Measurements from ENCODE around the gene ZNF385B. TPM values are rescaled to one million over a fixed set of nuclear protein-coding genes. Genes with fewer than 3 reads are reported as not detected.

ZNF385B gene
- total RNA-seq, 2 donors from 2014 or later = 5.3 to 18.1 TPM

GRCh38 chr2:179702912-179703311 is 158.5 kb downstream of the ZNF385B start:
- no peak for TF ChIP-seq CTCF (conservative IDR thresholded peaks at IDR 0.05)
- no peaks in the 10 kb centered on the region for H3K27me3 ChIP-seq (ENCODE audit: control insufficient read depth, insufficient read depth, low read length, poor library complexity, severe bottlenecking)
- H3K4me1 Mint-ChIP-seq = no peaks in the 10 kb centered on the region
- no peak overlapping the region for H3K27ac Mint-ChIP-seq
- no peaks in the 10 kb centered on the region for H3K27me3 Mint-ChIP-seq (ENCODE audit: insufficient read depth)
- no peaks in the 10 kb centered on the region for H3K9me3 Mint-ChIP-seq
- no peak overlapping the region for H3K4me3 ChIP-seq (ENCODE audit: low read length)
- WGBS, 2 experiments (ENCODE audit: insufficient coverage in 1 of 2, insufficient read length in 1 of 2) = 79 to 100% methylated on average over 1 of the region's 1 CpG
- no peak for DNase-seq
- no peaks in the 10 kb centered on the region for H3K36me3 Mint-ChIP-seq (ENCODE audit: low read depth)
- H3K27ac ChIP-seq (ENCODE audit: low read depth, low read length) = no peak overlapping the region
- H3K4me1 ChIP-seq (ENCODE audit: control insufficient read depth, insufficient read depth, low read length) = no peaks in the 10 kb centered on the region
- no peaks in the 10 kb centered on the region for H3K36me3 ChIP-seq (ENCODE audit: control insufficient read depth, insufficient read depth, low read length)
- no peak overlapping the region for H3K4me3 Mint-ChIP-seq
- no peaks in the 10 kb centered on the region for H3K9me3 ChIP-seq (ENCODE audit: control insufficient read depth, low read length)
- H3K9ac ChIP-seq (ENCODE audit: extremely low read depth, low read length, poor library complexity, severe bottlenecking) = no peak overlapping the region

GRCh38 chr2:179701524-179702110 is 159.8 kb downstream of the ZNF385B start:
- no peak overlapping the region for H3K4me3 Mint-ChIP-seq
- no peak for TF ChIP-seq CTCF (conservative IDR thresholded peaks at IDR 0.05)
- 83 to 92% methylated on average over 1 to 5 of the region's 5 CpGs for WGBS, 2 experiments (ENCODE audit: insufficient coverage in 1 of 2, insufficient read length in 1 of 2)
- Histone ChIP-seq H3K36me3 (ENCODE audit: control insufficient read depth, insufficient read depth, low read length) (no peaks in the 10 kb centered on the region), H3K9me3 (ENCODE audit: control insufficient read depth, low read length) (no peaks in the 10 kb centered on the region), H3K27ac (ENCODE audit: low read depth, low read length) (no peak overlapping the region), H3K4me3 (ENCODE audit: low read length) (no peak overlapping the region), H3K27me3 (ENCODE audit: control insufficient read depth, insufficient read depth, low read length, poor library complexity, severe bottlenecking) (no peaks in the 10 kb centered on the region), H3K9ac (ENCODE audit: extremely low read depth, low read length, poor library complexity, severe bottlenecking) (no peak overlapping the region), H3K4me1 (ENCODE audit: control insufficient read depth, insufficient read depth, low read length) (no peaks in the 10 kb centered on the region)
- H3K9me3 Mint-ChIP-seq = peaks cover 6% of the 10 kb centered on the region
- H3K4me1 Mint-ChIP-seq = no peaks in the 10 kb centered on the region
- no peak for DNase-seq
- no peak overlapping the region for H3K27ac Mint-ChIP-seq
- H3K36me3 Mint-ChIP-seq (ENCODE audit: low read depth) = no peaks in the 10 kb centered on the region
- no peaks in the 10 kb centered on the region for H3K27me3 Mint-ChIP-seq (ENCODE audit: insufficient read depth)

- no peak overlapping the region for H3K4me3 ChIP-seq (ENCODE audit: low read length)
- no peaks in the 10 kb centered on the region for H3K36me3 ChIP-seq (ENCODE audit: control insufficient read depth, insufficient read depth, low read length)
- Mint-ChIP-seq H3K4me1 (no peaks in the 10 kb centered on the region), H3K9me3 (peaks cover 6% of the 10 kb centered on the region), H3K27me3 (ENCODE audit: insufficient read depth) (no peaks in the 10 kb centered on the region), H3K27ac (no peak overlapping the region), H3K4me3 (no peak overlapping the region), H3K36me3 (ENCODE audit: low read depth) (no peaks in the 10 kb centered on the region)
- H3K27ac ChIP-seq (ENCODE audit: low read depth, low read length) = no peak overlapping the region
- no peaks in the 10 kb centered on the region for H3K27me3 ChIP-seq (ENCODE audit: control insufficient read depth, insufficient read depth, low read length, poor library complexity, severe bottlenecking)
- no peak for TF ChIP-seq CTCF (conservative IDR thresholded peaks at IDR 0.05)
- no peaks in the 10 kb centered on the region for H3K4me1 ChIP-seq (ENCODE audit: control insufficient read depth, insufficient read depth, low read length)
- 80 to 88% methylated on average over 1 of the region's 1 CpG for WGBS, 2 experiments (ENCODE audit: insufficient coverage in 1 of 2, insufficient read length in 1 of 2)
- H3K9me3 ChIP-seq (ENCODE audit: control insufficient read depth, low read length) = no peaks in the 10 kb centered on the region
- H3K9ac ChIP-seq (ENCODE audit: extremely low read depth, low read length, poor library complexity, severe bottlenecking) = no peak overlapping the region
- no peak for DNase-seq
These were observed 165.9 kb downstream of the ZNF385B start for GRCh38 chr2:179695486-179695885.

All from endodermal cell (in vitro differentiated cells).